SKM-1 (cell line): Measurements from ENCODE around the gene TSEN15.
"Not testable (repeated sequence)": the region's sequence is repeated elsewhere in the genome, so short reads cannot be mapped to it uniquely, and the experiment has no call there.

Experiments used
- DNase-seq: peaks from one replicate; lab custom pipeline; 2025; ENCODE audit not compliant: unreplicated experiment; lab: John Stamatoyannopoulos, UW

The TSEN15 gene

DNA sequence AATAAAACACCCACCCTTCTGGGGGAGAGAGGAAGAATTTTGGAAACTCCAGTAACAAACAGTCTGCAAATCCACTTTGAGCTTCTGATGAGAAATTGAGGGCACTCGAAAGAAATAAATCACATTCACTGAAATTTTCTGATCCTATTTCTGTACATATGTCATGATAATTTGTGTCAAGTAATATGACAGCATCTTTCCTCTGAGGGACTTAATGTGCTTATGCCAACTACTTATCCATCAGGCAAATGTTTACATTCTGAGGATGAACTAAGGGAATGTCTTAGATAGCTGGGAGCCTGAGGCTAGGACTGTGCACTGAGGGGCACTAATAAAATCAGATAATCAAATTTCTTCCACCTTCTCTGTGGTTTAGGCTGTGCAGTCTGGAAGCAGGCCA, 44.5 kb downstream of the TSEN15 start:
- no peak for DNase-seq

DNA sequence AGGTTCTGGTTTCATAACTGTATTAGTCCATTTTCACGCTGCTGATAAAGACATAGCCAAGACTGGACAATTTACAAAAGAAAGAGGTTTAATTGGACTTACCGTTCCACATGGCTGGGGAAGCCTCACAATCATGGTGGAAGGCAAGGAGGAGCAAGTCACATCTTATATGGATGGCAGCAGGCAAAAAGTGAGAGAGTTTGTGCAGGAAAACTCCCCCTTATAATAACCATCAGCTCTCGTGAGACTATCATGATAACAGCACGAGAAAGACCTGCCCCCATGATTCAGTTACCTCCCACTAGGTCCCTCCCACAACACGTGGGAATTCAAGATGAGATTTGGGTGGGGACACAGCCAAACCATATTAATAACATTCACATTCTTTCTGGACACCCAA, 45.0 kb downstream of the TSEN15 start:
- not testable (repeated sequence) for DNase-seq

DNA sequence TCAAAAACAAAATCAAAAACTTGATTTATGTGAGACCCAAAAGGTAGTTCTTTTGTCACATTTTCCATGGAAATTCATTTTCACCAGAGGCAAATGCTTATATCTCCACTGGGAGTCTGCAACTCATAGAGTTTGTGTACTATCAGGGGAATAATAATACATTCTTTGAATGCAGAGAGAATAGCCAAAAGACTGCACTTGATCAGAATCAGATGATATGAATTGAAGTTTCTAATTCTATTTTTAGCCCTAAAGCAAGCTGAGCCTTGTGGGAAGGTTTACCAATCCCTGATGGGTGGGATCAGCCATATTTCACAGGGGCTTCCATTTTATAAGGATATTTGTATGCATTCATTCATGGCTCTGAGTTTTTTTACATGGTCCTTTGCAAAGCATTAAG, 49.6 kb downstream of the TSEN15 start:
- DNase-seq, result no peak

DNA sequence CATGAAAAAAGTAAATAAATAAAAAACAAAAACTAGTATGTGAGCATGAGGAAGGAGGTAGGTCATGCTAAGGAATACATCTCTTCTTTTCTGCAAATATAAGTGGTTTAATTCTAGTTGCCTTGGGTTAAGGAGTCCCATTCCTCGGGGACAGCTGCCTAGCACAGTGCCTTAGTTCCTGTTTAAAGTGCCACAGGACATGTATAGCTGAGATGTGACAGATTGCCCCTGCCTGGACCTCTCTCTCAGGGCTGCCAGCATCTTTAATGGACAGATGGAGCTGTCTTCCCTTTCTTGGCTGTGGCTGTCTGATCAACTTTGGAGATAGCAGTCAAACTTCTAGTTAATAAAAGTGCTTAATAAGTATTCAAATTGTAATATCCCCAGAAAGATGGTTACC, 50.0 kb downstream of the TSEN15 start:
- DNase-seq, result no peak

DNA sequence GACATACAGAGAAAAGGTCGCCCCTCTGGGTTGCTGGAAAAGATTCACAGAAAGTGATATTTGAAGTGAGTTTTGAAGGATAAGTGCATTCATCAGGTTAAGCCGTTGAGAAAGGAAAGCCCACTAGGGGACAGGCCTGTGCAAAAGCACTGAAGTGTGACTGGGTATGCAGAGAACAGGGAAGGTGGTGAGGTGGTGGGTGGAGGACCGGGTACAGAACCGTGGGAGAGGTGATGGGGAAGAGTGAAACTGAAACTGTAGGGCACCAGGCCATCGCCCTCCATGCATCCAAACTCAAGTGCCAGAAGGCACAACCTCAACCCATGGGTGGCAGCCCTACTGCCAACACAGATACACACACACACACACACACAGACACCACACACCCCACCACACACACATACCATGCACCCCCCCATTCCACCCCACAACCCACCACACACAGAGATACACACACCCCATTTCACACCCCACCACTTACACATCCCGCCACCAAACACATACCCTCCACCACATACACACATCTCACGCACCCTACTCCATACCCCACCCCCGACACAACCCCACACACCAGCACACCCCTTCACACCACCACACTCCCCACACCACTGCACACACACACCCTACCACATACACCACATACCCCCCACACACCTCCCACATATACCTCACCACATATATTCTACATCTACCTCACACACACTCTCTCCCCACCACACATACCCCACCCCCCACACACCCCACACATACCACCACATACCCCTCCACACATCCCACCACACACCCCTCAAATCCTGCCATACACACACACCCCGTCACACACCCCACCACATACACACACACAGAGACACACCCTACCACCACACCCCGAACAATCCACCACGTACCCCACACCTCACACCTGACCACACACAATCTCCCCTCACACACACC, 59.0 kb downstream of the TSEN15 start:
- no peak for DNase-seq

DNA sequence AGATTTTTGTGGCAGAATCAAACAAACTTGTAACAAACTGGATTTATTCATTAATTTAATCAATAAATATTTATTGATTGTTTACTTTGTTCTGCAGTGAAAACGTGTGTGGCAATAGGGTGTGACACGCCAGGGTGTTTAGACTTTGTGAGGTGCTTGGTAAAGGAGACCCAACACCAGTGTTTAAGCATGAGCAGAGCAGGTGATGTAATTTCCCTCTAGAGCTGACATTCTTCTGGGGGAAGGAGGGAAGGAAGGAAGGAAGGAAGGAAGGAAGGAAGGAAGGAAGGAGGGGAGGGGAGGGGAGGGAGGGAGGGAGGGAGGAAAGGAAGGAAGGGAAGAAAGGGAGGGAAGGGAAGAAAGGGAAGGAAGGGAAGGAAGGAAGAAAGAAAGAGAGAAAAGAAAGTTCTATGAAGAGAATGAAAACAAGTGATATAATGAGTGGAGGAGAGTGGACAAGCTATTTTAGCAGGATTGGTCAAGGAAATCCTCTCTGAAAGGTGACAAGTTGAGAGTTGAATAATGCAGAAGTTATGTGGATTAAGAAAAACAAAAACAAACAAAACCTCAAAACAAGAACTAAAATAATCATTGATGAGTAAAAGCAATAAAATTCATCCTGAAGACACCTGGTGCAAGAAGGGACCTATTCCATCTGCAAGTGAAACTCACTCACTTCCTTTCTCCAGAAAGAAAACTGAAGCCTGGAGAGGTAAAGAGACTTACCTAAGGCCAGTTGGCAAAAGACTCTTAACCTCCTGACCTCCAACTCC, 60.8 kb downstream of the TSEN15 start:
- no peak for DNase-seq

DNA sequence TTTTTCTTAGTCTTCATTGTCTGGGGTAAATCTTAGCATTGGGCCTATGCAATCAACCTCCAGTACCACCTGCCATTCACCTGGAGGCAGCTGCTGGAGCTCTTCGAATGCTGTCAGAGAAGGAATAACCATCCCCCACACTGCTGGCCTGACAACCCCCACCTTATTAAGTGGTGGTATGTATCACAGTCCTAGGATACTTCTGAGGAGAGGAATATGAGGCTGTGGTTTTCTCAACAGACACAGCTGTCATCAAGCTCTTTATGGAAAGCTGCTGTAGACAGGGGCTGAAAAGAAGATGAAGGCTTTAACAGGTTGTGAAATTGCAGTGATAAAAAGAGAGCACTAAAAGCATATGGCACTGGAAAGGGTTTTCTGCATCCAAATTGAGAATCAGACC, 61.7 kb downstream of the TSEN15 start:
- no peak for DNase-seq

DNA sequence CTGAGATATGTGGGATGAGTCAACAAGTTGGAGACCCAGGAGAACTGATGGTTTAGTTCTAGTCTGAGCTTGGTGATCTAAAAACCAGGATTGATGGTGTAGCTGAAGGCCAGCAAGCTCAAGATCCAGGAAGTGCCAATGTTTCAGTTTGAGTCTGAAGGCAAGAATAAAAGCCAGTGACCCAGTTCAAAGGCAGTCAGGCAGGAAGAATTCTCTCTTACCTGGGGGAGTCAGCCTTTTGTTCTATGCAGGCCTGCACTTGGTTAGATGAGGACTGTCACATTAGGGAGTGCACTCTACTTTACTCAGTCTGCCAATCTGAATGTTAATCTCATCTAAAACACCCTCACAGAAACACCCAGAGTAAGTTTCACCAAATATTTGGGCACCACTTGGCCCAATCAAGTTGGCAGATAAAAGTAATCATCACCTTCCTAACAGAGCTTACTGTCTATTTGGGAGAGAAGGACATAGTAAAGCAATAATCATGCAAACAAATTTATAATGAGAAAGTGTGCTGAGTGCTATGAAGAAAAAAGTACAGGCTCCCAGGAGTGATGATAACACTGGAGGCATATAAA, 63.4 kb downstream of the TSEN15 start:
- no peak for DNase-seq

DNA sequence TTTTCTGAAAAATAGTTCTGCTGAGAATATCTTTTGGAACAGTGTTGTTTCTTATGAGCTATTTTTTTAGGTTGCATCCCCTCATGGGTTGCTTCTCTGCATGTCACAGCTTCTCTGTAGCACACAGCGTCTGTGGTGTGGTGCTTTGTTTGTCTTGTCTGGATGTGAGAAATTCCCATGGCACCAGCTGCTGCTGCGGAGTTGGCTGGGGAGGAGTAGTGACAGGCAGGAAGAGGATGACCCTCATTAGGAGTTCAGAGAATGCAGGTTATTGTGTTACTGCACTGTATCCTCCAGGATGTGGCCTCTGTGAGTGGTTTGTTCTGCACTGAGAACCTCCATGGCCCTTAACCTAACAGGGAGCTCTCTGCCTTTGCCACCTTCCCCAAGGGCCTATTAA, 64.8 kb downstream of the TSEN15 start:
- DNase-seq, result no peak

DNA sequence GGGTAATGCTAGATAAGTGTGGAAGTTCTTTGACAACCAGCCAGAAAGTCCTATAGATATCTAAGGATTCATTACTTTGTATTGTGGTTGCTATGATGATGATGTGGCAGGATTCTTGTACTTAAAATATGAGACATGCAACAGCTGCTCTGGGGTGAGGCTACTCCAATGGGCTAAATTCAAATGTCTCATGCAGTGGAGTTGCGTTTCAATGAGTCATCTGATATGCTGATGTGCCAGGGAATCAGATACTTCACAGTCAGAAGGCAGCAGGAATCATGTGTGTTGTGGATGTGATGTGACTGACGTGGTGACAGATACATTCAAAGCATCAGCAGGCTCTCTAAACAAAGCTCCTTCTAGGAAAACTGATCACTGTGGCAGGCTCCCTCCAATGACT, 66.5 kb downstream of the TSEN15 start:
- DNase-seq, result no peak
